ENCODE measurements around the gene MYBPH. TPM values are rescaled to one million over a fixed set of nuclear protein-coding genes. Genes with fewer than 3 reads are reported as not detected.

The MYBPH gene
- total and polyA plus RNA-seq, 2 experiments from 2014 or later, result not detected

GRCh38 chr1:203162403-203162802 lies 13.2 kb downstream of the MYBPH start (continued):
- TF ChIP-seq, protein P1, sequence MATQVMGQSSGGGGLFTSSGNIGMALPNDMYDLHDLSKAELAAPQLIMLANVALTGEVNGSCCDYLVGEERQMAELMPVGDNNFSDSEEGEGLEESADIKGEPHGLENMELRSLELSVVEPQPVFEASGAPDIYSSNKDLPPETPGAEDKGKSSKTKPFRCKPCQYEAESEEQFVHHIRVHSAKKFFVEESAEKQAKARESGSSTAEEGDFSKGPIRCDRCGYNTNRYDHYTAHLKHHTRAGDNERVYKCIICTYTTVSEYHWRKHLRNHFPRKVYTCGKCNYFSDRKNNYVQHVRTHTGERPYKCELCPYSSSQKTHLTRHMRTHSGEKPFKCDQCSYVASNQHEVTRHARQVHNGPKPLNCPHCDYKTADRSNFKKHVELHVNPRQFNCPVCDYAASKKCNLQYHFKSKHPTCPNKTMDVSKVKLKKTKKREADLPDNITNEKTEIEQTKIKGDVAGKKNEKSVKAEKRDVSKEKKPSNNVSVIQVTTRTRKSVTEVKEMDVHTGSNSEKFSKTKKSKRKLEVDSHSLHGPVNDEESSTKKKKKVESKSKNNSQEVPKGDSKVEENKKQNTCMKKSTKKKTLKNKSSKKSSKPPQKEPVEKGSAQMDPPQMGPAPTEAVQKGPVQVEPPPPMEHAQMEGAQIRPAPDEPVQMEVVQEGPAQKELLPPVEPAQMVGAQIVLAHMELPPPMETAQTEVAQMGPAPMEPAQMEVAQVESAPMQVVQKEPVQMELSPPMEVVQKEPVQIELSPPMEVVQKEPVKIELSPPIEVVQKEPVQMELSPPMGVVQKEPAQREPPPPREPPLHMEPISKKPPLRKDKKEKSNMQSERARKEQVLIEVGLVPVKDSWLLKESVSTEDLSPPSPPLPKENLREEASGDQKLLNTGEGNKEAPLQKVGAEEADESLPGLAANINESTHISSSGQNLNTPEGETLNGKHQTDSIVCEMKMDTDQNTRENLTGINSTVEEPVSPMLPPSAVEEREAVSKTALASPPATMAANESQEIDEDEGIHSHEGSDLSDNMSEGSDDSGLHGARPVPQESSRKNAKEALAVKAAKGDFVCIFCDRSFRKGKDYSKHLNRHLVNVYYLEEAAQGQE (IDR thresholded peaks at IDR 0.05; ENCODE audit: unreplicated experiment), result no peak
- TF ChIP-seq, protein P2, sequence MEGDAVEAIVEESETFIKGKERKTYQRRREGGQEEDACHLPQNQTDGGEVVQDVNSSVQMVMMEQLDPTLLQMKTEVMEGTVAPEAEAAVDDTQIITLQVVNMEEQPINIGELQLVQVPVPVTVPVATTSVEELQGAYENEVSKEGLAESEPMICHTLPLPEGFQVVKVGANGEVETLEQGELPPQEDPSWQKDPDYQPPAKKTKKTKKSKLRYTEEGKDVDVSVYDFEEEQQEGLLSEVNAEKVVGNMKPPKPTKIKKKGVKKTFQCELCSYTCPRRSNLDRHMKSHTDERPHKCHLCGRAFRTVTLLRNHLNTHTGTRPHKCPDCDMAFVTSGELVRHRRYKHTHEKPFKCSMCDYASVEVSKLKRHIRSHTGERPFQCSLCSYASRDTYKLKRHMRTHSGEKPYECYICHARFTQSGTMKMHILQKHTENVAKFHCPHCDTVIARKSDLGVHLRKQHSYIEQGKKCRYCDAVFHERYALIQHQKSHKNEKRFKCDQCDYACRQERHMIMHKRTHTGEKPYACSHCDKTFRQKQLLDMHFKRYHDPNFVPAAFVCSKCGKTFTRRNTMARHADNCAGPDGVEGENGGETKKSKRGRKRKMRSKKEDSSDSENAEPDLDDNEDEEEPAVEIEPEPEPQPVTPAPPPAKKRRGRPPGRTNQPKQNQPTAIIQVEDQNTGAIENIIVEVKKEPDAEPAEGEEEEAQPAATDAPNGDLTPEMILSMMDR (conservative IDR thresholded peaks at IDR 0.05; ENCODE audit: low read depth in 2 of 2), result no peak

DNA sequence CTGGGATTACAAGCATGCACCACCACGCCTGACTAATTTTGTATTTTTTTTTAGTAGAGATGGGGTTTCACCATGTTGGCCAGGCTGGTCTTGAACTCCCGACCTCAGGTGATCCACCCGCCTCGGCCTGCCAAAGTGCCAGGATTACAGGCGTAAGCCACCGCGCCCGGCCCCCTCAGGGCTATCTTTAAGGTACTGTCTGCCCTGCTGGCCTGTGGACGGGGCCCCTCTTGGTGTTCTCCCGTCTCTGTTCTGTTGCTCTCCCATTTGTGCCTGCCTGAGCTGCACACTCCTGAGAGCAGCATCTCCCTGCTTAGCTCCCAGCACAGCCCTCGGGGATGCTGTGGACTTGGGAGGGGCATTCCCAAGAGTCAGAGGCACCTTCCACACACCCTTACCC lies 13.9 kb downstream of the MYBPH start:
- Histone ChIP-seq H3K36me3 (ENCODE audit: insufficient read depth) (no peaks in the 10 kb centered on the region), H3K27me3 (ENCODE audit: insufficient read depth) (no peaks in the 10 kb centered on the region), H3F3A (replicated peaks; ENCODE audit: low read depth) (no peaks in the 10 kb centered on the region), H2AFZ (no peak overlapping the region), H3K27ac (ENCODE audit: low read depth) (no peak overlapping the region), H3K4me3 (no peak overlapping the region), H3K79me2 (replicated peaks; ENCODE audit: insufficient read depth) (no peaks in the 10 kb centered on the region), H3K4me1 (ENCODE audit: insufficient read depth) (no peaks in the 10 kb centered on the region), H4K20me1 (replicated peaks; ENCODE audit: insufficient read depth) (no peaks in the 10 kb centered on the region), H3K4me2 (no peak overlapping the region), H3K9me2 (ENCODE audit: insufficient read depth) (no peaks in the 10 kb centered on the region)
- Mint-ChIP-seq H3K27me3 (ENCODE audit: insufficient read depth, low read depth, poor library complexity) (peaks cover 5% of the 10 kb centered on the region), H3K36me3 (ENCODE audit: low read depth) (peaks cover 5% of the 10 kb centered on the region; the same call in 2 of the 3 replicates), H3K9me3 (peaks cover 9% of the 10 kb centered on the region; the same call in 1 of the 3 replicates), H3K4me1 (no peaks in the 10 kb centered on the region), H3K4me3 (no peak overlapping the region), H3K27ac (no peak overlapping the region)
- ATAC-seq, result no peak
- DNase-seq (ENCODE audit: low spot score), result no peak
- TF ChIP-seq STAT1 (IDR thresholded peaks at IDR 0.05; ENCODE audit: unreplicated experiment) (no peak), NANOG (IDR thresholded peaks at IDR 0.05; ENCODE audit: borderline replicate concordance) (no peak), ZNF114 (CRISPR knock-in tag; IDR thresholded peaks at IDR 0.05) (no peak), EZH2 (IDR thresholded peaks at IDR 0.05; ENCODE audit: low read depth, unreplicated experiment) (no peak), ZNF331 (CRISPR knock-in tag; IDR thresholded peaks at IDR 0.05; ENCODE audit: low read depth) (no peak)
- TF ChIP-seq, protein P3, sequence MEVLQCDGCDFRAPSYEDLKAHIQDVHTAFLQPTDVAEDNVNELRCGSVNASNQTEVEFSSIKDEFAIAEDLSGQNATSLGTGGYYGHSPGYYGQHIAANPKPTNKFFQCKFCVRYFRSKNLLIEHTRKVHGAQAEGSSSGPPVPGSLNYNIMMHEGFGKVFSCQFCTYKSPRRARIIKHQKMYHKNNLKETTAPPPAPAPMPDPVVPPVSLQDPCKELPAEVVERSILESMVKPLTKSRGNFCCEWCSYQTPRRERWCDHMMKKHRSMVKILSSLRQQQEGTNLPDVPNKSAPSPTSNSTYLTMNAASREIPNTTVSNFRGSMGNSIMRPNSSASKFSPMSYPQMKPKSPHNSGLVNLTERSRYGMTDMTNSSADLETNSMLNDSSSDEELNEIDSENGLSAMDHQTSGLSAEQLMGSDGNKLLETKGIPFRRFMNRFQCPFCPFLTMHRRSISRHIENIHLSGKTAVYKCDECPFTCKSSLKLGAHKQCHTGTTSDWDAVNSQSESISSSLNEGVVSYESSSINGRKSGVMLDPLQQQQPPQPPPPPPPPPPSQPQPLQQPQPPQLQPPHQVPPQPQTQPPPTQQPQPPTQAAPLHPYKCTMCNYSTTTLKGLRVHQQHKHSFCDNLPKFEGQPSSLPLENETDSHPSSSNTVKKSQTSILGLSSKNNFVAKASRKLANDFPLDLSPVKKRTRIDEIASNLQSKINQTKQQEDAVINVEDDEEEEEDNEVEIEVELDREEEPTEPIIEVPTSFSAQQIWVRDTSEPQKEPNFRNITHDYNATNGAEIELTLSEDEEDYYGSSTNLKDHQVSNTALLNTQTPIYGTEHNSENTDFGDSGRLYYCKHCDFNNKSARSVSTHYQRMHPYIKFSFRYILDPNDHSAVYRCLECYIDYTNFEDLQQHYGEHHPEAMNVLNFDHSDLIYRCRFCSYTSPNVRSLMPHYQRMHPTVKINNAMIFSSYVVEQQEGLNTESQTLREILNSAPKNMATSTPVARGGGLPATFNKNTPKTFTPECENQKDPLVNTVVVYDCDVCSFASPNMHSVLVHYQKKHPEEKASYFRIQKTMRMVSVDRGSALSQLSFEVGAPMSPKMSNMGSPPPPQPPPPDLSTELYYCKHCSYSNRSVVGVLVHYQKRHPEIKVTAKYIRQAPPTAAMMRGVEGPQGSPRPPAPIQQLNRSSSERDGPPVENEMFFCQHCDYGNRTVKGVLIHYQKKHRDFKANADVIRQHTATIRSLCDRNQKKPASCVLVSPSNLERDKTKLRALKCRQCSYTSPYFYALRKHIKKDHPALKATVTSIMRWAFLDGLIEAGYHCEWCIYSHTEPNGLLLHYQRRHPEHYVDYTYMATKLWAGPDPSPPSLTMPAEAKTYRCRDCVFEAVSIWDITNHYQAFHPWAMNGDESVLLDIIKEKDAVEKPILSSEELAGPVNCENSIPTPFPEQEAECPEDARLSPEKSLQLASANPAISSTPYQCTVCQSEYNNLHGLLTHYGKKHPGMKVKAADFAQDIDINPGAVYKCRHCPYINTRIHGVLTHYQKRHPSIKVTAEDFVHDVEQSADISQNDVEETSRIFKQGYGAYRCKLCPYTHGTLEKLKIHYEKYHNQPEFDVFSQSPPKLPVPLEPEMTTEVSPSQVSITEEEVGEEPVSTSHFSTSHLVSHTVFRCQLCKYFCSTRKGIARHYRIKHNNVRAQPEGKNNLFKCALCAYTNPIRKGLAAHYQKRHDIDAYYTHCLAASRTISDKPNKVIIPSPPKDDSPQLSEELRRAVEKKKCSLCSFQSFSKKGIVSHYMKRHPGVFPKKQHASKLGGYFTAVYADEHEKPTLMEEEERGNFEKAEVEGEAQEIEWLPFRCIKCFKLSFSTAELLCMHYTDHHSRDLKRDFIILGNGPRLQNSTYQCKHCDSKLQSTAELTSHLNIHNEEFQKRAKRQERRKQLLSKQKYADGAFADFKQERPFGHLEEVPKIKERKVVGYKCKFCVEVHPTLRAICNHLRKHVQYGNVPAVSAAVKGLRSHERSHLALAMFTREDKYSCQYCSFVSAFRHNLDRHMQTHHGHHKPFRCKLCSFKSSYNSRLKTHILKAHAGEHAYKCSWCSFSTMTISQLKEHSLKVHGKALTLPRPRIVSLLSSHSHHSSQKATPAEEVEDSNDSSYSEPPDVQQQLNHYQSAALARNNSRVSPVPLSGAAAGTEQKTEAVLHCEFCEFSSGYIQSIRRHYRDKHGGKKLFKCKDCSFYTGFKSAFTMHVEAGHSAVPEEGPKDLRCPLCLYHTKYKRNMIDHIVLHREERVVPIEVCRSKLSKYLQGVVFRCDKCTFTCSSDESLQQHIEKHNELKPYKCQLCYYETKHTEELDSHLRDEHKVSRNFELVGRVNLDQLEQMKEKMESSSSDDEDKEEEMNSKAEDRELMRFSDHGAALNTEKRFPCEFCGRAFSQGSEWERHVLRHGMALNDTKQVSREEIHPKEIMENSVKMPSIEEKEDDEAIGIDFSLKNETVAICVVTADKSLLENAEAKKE (CRISPR knock-in tag; IDR thresholded peaks at IDR 0.05), result no peak
- TF ChIP-seq, protein P1 (IDR thresholded peaks at IDR 0.05; ENCODE audit: unreplicated experiment), result no peak
